Fibroblast of the aortic adventitia (primary cell): ENCODE results near the gene B4GALNT1. TPM values are rescaled to one million over a fixed set of nuclear protein-coding genes. Genes with fewer than 3 reads are reported as not detected.
"Not testable (repeated sequence)": the region's sequence is repeated elsewhere in the genome, so short reads cannot be mapped to it uniquely, and the experiment has no call there.

Experiments
- DNase-seq: peaks from one replicate; pipeline ENCODE4 v3.0.0-alpha.2; 2010; ENCODE audit warnings: low read depth
- H3K4me3 ChIP-seq: 2 replicates; pipeline ENCODE4 v1.5.1; 2011; ENCODE audit warnings: low read depth, mild to moderate bottlenecking, control low read depth, low read length, moderate library complexity
- CTCF ChIP-seq: IDR thresholded peaks from 2 replicates; pipeline ENCODE4 v1.5.1; 2011; ENCODE audit warnings: mild to moderate bottlenecking, low read length, control low read depth, inconsistent platforms; ENCODE audit not compliant: insufficient read depth
- total RNA-seq: library from RNA; depleted of rRNA; stranded (reverse); fragments of >200 nt; gene quantifications from 2 replicates; pipeline ENCODE4 v1.2.3, GENCODE V29; 2012; ENCODE audit warnings: low replicate concordance

Gene B4GALNT1
- total RNA-seq, 1 donor = 6.9 TPM

GRCh38 chr12:57621497-57622292, 11.3 kb downstream of the B4GALNT1 start:
- H3K4me3 ChIP-seq = peak overlapping the region; percentile 56
- peak; percentile 34 for DNase-seq
- TF ChIP-seq CTCF = peak; percentile 94

GRCh38 chr12:57620936-57621496, 12.0 kb downstream of the B4GALNT1 start:
- peak overlapping the region; percentile 56 for H3K4me3 ChIP-seq
- no peak for DNase-seq

GRCh38 chr12:57620245-57620935, 12.6 kb downstream of the B4GALNT1 start:
- no peak for TF ChIP-seq CTCF
- H3K4me3 ChIP-seq = no peak overlapping the region
- no peak for DNase-seq

More at GRCh38 chr12:57620936-57621496, 12.0 kb downstream of the B4GALNT1 start:
- TF ChIP-seq CTCF = no peak

- H3K4me3 ChIP-seq = no peak overlapping the region
- no peak for TF ChIP-seq CTCF
- DNase-seq = no peak
Observed at GRCh38 chr12:57619434-57620244, 13.4 kb downstream of the B4GALNT1 start.

- no peak for DNase-seq
- H3K4me3 ChIP-seq = no peak overlapping the region
- no peak for TF ChIP-seq CTCF
Observed at GRCh38 chr12:57618966-57619433, 14.0 kb downstream of the B4GALNT1 start.

- H3K4me3 ChIP-seq, DNase-seq: not testable (repeated sequence)
Observed at GRCh38 chr12:57618431-57618830, 14.6 kb downstream of the B4GALNT1 start.
